OCI-LY1 (cell line): Measurements from ENCODE around the gene ETV7.

Source experiments
- H2AFZ ChIP-seq: fragments of 200-600 bp; sonication (generic), shearing (Covaris generic); 2 replicates; pipeline ENCODE4 v1.6.0; 2014; ENCODE audit warnings: antibody characterized with exemption, mild to moderate bottlenecking, low read length
- H3F3A ChIP-seq: fragments of 200-600 bp; sonication (generic), shearing (Covaris generic); 2 replicates; pipeline ENCODE4 v1.6.0; 2014; ENCODE audit warnings: mild to moderate bottlenecking, antibody characterized with exemption, low read length, moderate library complexity; ENCODE audit not compliant: insufficient read depth
- H3K27ac ChIP-seq: fragments of 200-600 bp; sonication (generic); 2 replicates; pipeline ENCODE4 v1.5.1; 2014; ENCODE audit warnings: low read length, mixed run types, mild to moderate bottlenecking, low read depth; ENCODE audit not compliant: poor library complexity, severe bottlenecking
- H3K27me3 ChIP-seq: fragments of 200-600 bp; sonication (generic); 2 replicates; pipeline ENCODE4 v1.6.0; 2014; ENCODE audit warnings: antibody characterized with exemption, mild to moderate bottlenecking, low read length, moderate library complexity; ENCODE audit not compliant: insufficient read depth
- H3K36me3 ChIP-seq: fragments of 200-600 bp; sonication (generic); 2 replicates; pipeline ENCODE4 v1.6.1; 2014; ENCODE audit warnings: mild to moderate bottlenecking, antibody characterized with exemption, low read length, moderate library complexity, mixed read lengths; ENCODE audit not compliant: insufficient read depth
- H3K4me1 ChIP-seq: fragments of 200-600 bp; sonication (generic); 2 replicates; pipeline ENCODE4 v1.5.1; 2014; ENCODE audit warnings: mild to moderate bottlenecking, low read length, moderate library complexity; ENCODE audit not compliant: insufficient read depth, severe bottlenecking
- H3K4me2 ChIP-seq: fragments of 200-600 bp; sonication (generic), shearing (Covaris generic); 2 replicates; pipeline ENCODE4 v1.6.1; 2014; ENCODE audit warnings: low read length
- H3K4me3 ChIP-seq: fragments of 200-600 bp; sonication (generic); 2 replicates; pipeline ENCODE4 v1.5.1; 2014; ENCODE audit warnings: low read length, low read depth, mild to moderate bottlenecking, mixed read lengths; ENCODE audit not compliant: poor library complexity, severe bottlenecking
- H3K79me2 ChIP-seq: fragments of 200-600 bp; shearing (Covaris generic); 2 replicates; pipeline ENCODE4 v1.6.1; 2016; ENCODE audit warnings: mixed run types, low read length, mixed read lengths; ENCODE audit not compliant: insufficient read depth
- H3K9ac ChIP-seq: fragments of 200-600 bp; sonication (generic), shearing (Covaris generic); 2 replicates; pipeline ENCODE4 v1.6.1; 2014; ENCODE audit warnings: mild to moderate bottlenecking, low read length, mixed read lengths
- H3K9me2 ChIP-seq: fragments of 200-600 bp; sonication (generic), shearing (Covaris generic); 2 replicates; pipeline ENCODE4 v1.6.1; 2014; ENCODE audit warnings: low read depth, mild to moderate bottlenecking, low read length, mixed read lengths
- H3K9me3 ChIP-seq: fragments of 200-600 bp; shearing (Covaris generic); 2 replicates; pipeline ENCODE4 v1.6.1; 2014; ENCODE audit warnings: low read length, mixed read lengths
- H4K20me1 ChIP-seq: fragments of 200-600 bp; sonication (generic), shearing (Covaris generic); 2 replicates; pipeline ENCODE4 v1.6.0; 2016; ENCODE audit warnings: mild to moderate bottlenecking, low read length; ENCODE audit not compliant: insufficient read depth
- CTCF ChIP-seq: fragments of 200-600 bp; sonication (generic), shearing (Covaris generic); IDR thresholded peaks from 2 replicates; pipeline ENCODE4 v1.5.1; 2017; ENCODE audit warnings: mild to moderate bottlenecking, antibody characterized with exemption, low read length, moderate library complexity, mixed read lengths
- EZH2 ChIP-seq: fragments of 200-600 bp; sonication (generic), shearing (Covaris generic); IDR thresholded peaks from 2 replicates; pipeline ENCODE4 v1.8.0; 2017; ENCODE audit warnings: borderline replicate concordance, mixed run types, mild to moderate bottlenecking, antibody characterized with exemption, low read length, moderate library complexity, mixed read lengths

The ETV7 gene

GRCh38 chr6:36328600-36328999, 58.9 kb downstream of the ETV7 start:
- no peak overlapping the region for H2AFZ ChIP-seq
- peaks cover 14% of the 10 kb centered on the region for H3K27me3 ChIP-seq
- no peaks in the 10 kb centered on the region for H3K9me2 ChIP-seq
- no peaks in the 10 kb centered on the region for H4K20me1 ChIP-seq
- H3K4me3 ChIP-seq: no peak overlapping the region
- no peak overlapping the region for H3K27ac ChIP-seq
- no peak overlapping the region for H3K9ac ChIP-seq
- no peaks in the 10 kb centered on the region for H3F3A ChIP-seq
- H3K4me2 ChIP-seq: no peak overlapping the region
- no peaks in the 10 kb centered on the region for H3K9me3 ChIP-seq
- no peaks in the 10 kb centered on the region for H3K4me1 ChIP-seq
- no peak for TF ChIP-seq CTCF
- no peak for TF ChIP-seq EZH2
- H3K79me2 ChIP-seq: no peaks in the 10 kb centered on the region
- H3K36me3 ChIP-seq: no peaks in the 10 kb centered on the region

- Histone ChIP-seq H3F3A (no peaks in the 10 kb centered on the region), H3K9me3 (no peaks in the 10 kb centered on the region), H3K27ac (no peak overlapping the region), H3K79me2 (no peaks in the 10 kb centered on the region), H3K9ac (no peak overlapping the region), H2AFZ (no peak overlapping the region), H4K20me1 (no peaks in the 10 kb centered on the region), H3K4me2 (no peak overlapping the region), H3K4me3 (no peak overlapping the region), H3K36me3 (no peaks in the 10 kb centered on the region), H3K27me3 (peaks cover 14% of the 10 kb centered on the region), H3K9me2 (no peaks in the 10 kb centered on the region), H3K4me1 (no peaks in the 10 kb centered on the region)
- TF ChIP-seq EZH2: no peak
- no peak for TF ChIP-seq CTCF
Measured at GRCh38 chr6:36327919-36328236, 59.6 kb downstream of the ETV7 start.

GRCh38 chr6:36327226-36327918, 60.1 kb downstream of the ETV7 start:
- H3K27me3 ChIP-seq: peaks cover 18% of the 10 kb centered on the region
- no peaks in the 10 kb centered on the region for H3F3A ChIP-seq
- no peak overlapping the region for H2AFZ ChIP-seq
- no peaks in the 10 kb centered on the region for H3K4me1 ChIP-seq
- no peaks in the 10 kb centered on the region for H3K36me3 ChIP-seq
- H3K9ac ChIP-seq: no peak overlapping the region
- H3K9me2 ChIP-seq: no peaks in the 10 kb centered on the region
- TF ChIP-seq CTCF (no peak), EZH2 (no peak)
- no peaks in the 10 kb centered on the region for H4K20me1 ChIP-seq
- H3K4me2 ChIP-seq: no peak overlapping the region
- no peaks in the 10 kb centered on the region for H3K79me2 ChIP-seq
- no peak overlapping the region for H3K27ac ChIP-seq
- no peaks in the 10 kb centered on the region for H3K9me3 ChIP-seq
- no peak overlapping the region for H3K4me3 ChIP-seq
